Testis (tissue), 2 donors: Measurements from ENCODE around the gene CDC42BPB.

Experiments
- CTCF ChIP-seq, 3 experiments: fragments of 450-650 bp in 2 of 3; fragments of 200-600 bp in 1 of 3; sonication (generic) in 1 of 3; IDR thresholded peaks; one replicate each; pipeline ENCODE4 v1.5.1; 2016 to 2019; ENCODE audit warnings: antibody characterized with exemption in 3 of 3, mild to moderate bottlenecking in 2 of 3, moderate library complexity in 1 of 3
- POLR2A ChIP-seq: fragments of 450-650 bp; IDR thresholded peaks from one replicate; pipeline ENCODE4 v1.6.1; 2017; ENCODE audit warnings: antibody characterized with exemption, mild to moderate bottlenecking, moderate library complexity

- TF ChIP-seq POLR2A (no peak), CTCF (IDR thresholded peaks at IDR 0.05) (no peak)
Observed at GRCh38 chr14:103097244-103097993, 40.1 kb upstream of the CDC42BPB start.
